Activated T-helper 1 cell treated with Interleukin-2 at 50 U/mL for 16 hours (primary cell): Measurements from ENCODE around the gene CCDC61.

Experiments used
- DNase-seq: peaks from one replicate; pipeline ENCODE4 v3.0.0-alpha.2; 2020; ENCODE audit warnings: low read depth

CCDC61 gene

DNA sequence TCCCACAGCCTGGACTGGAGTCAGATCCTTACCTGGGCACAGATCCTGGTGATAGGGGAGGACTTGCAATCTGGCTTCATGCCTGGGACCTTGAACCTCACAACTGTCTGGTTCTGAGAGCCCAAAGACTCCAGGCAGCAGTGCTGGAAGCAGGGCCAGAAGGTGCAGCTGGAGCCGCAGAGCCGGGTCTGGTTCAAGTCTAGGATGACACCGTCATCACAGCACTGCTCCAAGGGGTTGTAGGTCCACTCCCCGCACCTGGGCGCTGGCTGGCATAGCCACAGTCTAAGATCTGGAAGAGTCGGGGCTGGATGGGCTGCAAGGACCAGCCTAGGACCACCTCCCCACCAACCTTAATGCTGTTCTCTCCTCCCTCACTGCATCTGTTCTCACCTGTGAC, 44.9 kb downstream of the CCDC61 start:
- no peak for DNase-seq

DNA sequence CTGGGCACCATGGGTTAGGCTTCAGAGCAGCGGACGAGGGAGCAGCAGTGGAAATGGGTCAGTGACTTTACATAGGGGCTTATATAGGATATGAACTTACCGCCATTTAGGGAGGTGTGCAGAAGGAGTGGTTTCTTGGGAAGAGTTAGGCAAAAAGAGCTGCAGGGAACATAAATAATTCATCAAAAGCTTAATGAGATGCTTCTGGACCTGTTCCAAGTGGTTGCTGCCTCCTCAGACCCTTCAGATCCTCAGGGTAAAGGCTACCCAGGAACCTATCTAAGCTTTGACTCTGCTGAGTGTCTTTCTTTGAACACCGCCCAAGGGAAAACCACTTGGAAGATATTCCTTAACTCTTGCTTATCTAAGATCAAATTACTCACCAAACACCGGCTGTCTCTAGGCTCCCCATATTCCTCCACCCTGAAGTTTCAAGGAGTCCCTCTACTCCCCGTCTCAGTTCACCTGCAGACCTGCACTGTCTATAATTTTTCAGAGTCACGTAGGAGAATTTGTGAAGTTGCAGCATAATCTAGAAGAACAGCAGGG, 45.8 kb downstream of the CCDC61 start, which contains the start of gene IGFL4:
TSS of gene IGFL4 (minus strand) at position 51 of the 549 bp plus-strand sequence. CDS start at position 11, 40 bp downstream.
- DNase-seq: no peak

DNA sequence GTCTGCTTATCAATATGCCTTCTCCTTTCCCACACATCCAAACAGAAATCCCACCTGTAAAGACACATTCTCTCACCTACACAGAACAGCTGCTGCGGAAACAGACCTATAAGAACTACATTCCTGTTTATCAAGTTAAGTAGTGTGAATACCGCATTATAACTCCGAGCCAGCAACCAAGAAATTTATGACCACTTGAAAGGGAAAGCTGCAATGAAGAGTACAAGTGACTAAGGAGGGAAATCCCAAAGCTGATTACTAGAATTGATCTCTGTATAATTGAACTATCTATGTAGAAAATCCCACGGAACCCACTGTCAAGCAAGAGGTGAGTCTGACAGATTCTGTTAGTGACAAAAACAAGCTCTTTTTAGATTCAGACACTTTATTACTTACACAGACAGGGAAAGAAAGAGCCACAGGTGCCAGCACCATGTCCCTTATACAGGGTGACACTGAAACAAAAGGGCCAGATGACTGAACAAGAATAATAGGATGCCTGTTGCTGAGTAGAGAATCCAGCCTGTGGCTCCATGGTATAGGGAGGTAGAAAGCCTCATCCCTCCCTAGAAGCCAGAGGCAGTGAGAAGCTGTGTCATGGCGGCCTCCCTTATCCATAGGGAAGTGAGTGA, 47.1 kb downstream of the CCDC61 start:
- no peak for DNase-seq

DNA sequence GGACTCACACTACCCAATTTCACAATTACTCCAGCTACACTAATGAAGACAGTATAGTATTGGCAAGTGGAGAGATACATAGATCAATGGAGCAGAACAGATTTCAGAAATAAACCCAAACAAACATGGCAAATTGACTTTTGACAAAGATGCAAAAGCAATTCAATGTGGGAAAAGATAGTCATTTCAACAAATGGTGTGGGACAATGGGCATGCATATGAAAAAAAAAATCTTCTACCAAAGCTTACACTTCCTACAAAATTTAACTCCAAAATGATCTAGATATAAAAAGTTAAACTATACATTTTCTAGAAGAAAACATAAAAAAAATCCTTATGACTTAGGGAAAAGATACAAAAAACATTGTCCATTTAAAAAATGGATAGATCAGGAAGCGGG, 48.3 kb downstream of the CCDC61 start:
- DNase-seq: no peak

DNA sequence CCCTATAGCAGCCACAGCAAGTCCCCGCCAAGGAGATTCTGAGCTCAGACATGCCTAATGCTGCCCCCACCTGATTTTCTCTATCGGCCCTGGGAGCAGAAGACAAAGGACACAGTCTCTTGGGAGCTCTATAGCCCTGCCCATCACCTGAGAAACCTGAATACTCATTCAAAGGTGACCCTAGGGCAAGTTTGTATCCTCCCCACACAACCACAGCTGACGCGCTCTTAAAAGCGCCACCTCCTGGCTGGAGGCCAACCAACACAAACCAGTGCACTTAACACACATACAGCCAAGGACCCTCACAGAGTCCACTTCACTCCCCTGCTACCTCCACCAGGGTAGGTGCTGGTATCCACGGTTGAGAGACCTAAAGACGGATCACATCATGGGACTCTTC, 54.3 kb downstream of the CCDC61 start:
- no peak for DNase-seq

DNA sequence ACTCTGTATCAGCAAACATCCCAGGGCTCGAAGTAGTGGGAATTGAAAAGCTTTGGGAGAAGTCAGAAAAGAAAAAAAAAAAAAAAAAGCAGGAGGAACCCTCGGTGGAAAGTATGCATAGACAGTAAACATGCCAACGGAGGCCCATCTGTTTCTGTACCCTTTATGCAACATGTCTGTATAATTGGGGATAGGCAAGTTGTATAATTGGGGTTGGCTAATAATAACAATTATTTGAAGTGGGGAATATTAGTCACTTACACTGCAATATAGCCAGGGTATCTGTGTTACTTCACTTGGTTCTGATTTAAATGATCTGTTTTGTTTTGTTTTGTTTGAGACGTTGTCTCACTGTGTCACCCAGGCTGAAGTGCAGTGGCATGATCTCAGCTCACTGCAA, 57.6 kb downstream of the CCDC61 start:
- DNase-seq: no peak

DNA sequence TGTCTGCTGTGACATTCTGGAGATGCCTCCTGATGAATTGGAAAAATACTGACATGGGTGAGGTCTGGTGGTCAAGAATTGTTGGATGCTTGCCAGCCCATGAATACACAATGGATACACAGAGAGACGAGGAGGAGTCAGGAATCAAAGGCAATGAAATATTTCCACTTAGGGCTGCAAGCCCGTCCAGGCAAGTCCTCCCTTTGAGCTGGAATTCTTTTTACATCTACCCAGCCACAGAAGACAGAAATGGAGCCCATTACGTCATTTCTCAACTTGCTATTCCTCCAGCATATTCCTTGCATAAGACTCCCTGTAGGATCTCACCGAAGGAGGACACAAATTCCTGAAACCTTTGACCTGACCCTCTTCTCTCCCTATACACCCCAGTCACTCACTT, 61.3 kb downstream of the CCDC61 start:
- no peak for DNase-seq

DNA sequence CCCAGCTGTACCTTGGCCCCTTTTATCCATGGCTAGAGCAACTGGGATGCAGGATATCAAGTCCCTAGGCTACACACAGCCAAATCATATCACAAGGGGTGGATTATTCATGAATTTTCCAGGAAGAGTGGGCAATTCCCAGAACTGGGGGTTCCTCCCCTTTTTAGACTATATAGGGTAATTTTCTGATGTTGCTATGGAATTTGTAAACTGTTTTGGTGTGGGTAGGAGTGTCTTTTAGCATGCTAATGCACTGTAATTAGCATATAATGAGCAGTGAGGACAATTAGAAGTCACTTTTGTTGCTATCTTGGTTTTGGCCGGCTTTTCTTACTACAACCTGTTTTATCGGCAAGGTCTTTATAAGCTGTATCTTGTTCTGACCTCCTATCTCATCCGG, 63.5 kb downstream of the CCDC61 start:
- DNase-seq: no peak

DNA sequence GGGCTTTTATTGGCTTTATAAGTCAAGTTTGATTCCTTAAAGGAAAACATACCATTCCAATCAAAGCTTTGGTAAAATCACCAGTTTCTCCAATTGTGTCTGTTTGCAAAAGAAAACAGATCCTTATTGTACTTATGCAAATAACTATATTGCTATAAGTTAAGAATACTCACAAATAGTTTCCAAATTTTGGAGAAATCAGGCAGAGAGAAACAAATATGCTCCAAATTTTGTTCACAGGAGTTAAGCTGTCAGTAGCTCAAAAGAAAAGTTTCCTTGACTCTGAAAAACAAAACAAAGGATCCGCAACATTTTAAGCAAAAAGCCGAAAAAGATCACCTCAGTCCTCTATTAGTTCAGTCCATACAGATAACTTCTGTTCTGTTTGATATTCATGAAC, 64.7 kb downstream of the CCDC61 start:
- no peak for DNase-seq

DNA sequence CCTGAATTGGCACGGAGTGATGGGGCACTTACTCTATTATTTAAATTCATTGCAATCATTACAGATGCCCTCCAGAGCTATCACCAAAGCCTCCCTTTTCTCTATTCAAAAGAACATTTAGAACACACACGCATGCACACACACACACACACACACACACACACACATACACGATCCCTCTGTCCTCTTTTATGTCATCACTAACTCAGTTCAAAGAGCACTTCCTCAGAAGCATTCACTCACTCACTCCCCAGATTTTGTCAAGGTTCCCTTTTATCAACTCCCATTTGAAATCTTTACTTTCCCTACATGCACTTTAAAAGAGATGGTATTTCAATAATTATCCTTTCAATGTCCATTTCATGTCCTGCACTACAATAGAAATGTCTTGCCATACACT, 67.9 kb downstream of the CCDC61 start:
- no peak for DNase-seq

DNA sequence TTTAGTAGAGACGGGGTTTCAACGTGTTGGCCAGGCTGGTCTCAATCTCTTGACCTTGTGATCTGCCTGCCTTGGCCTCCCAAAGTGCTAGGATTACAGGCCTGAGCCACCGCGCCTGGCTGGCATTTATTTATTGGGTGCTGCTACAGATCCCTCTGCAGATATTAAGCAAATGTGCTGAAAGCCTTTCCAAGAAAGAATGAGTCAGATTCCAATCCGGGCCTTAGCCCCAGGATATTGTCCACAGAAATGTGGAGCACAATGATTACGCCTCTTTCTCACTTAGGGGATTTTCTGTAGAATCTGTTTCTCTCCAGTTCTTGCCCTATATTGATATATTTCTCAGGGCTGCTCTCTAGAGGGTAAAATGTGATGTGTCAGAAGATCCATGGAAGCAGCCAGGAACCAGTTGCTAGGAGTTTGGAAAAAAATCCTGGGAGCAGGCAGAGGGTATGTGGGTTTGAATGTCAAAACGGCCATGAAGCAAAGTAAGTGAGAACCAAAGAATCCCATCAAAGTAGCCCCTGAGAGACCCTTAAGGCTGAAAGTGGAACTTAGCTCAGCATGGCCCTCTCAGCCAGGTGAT, 70.3 kb downstream of the CCDC61 start:
- DNase-seq: no peak

DNA sequence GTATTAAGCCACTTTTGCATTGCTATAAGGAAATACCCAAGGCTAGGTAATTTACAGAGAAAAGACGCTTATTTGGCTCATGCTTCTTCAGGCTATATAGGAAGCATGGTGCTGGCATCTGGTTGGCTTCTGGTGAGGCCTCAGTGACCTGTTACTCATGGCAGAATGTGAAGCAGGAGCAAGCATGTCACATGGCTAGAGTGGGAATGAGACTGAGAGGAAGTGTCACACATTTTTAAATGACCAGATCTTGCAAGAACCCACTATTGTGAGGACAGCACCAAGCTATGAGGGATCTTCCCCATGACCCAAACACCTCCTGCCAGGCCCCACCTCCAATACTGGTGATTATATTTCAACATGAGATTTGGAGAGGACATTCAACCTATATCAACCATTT, 71.2 kb downstream of the CCDC61 start:
- DNase-seq: no peak

DNA sequence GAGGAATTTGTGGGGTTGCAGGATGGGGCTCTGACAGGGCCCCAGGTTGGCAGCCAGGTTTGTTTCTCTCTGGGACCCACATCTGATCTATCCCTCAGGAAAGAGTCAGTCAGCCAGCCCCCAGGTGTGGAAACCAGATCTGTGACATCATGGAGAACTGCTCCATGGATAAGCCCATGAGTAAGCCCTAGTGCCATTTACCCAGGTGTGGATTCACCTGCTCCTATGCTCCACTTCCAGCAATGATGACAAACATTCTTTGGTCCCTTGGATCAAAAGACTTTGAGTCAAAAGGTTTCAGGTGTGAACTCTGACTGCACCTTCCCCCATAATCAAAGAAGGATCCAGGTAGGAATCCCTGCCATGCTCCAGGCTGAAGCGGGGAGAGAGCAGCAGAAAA, 72.4 kb downstream of the CCDC61 start:
- no peak for DNase-seq
